GM19463 (cell line): ENCODE data around the gene SPOCK2.
"Not testable (repeated sequence)": the region's sequence is repeated elsewhere in the genome, so short reads cannot be mapped to it uniquely, and the experiment has no call there.

ENCODE experiments used
- ATAC-seq: cut with Tn5 transposase; IDR thresholded peaks from one replicate; pipeline ENCODE4 v1.9.1; 2021; ENCODE audit warnings: mild to moderate bottlenecking, moderate library complexity; ENCODE audit not compliant: unreplicated experiment

Gene SPOCK2

GRCh38 chr10:72108830-72109635 is 20.7 kb upstream of the SPOCK2 start:
- ATAC-seq = no peak

DNA sequence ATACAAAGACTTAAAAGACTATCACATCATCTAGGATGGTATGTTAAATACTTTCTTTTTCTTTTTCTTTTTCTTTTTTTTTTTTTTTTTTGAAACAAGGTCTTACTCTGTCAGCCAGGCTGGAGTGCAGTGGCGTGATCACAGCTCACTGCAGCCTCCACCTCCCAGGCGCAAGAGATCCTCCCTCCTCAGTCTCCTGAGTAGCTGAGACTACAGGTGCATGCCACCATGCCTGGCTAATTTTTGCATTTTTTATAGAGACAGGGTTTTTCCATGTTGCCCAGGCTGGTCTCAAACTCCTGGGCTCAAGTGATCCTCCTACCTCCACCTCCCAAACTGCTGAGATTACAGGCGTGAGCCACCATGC is 19.6 kb upstream of the SPOCK2 start:
- not testable (repeated sequence) for ATAC-seq

DNA sequence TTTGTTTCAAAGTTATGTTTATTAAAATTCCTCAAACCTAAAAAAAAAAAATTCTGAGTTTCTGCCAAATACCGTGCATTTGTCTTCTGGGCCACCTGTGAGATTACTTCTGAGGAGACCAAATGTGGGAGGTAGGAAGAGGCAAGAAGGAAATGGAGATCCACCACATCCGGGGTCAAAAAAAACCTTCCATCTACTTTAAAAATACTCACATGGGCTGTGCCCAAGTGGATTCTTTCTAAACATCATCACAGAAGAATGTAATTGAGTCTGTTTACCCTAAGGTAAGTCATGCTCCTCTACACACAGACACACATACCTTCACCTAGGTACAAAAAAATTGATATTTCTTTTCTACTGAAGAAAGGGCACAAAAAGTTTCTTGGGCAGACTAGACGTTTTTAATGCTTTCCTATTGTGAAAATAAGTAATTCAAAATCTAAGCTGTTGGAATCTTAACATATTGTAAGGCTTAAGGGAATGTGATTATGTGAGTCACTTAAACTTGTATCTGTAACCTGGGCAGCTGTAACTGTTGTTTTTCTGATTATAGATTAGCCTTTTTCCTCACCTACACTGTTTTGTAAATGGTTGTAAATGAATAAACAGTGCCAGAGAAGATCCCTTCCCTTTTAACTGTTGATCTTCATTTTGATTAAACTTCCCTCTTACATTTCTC is 19.1 kb upstream of the SPOCK2 start:
- no peak for ATAC-seq

DNA sequence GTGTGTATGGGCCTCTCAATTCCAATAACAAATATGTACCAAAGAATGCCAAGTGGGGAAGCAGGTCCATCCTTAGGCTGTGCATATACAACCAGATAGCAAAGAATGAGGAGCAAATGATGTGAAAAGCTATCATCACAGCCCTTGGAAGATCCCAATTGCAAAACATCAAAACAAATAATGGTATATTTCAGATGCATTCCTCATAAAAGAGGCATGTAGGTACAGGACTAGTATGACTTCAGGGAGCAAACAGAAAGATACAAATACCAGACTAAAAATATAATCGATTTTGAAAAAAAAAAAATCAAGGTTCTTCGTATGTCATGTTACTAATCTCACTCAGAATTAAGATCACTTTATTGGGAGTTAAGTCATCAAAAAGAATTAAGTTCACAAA is 18.5 kb upstream of the SPOCK2 start:
- ATAC-seq = no peak

GRCh38 chr10:72106154-72106849 is 18.0 kb upstream of the SPOCK2 start:
- ATAC-seq = no peak

GRCh38 chr10:72105710-72106109 is 17.4 kb upstream of the SPOCK2 start:
- no peak for ATAC-seq

DNA sequence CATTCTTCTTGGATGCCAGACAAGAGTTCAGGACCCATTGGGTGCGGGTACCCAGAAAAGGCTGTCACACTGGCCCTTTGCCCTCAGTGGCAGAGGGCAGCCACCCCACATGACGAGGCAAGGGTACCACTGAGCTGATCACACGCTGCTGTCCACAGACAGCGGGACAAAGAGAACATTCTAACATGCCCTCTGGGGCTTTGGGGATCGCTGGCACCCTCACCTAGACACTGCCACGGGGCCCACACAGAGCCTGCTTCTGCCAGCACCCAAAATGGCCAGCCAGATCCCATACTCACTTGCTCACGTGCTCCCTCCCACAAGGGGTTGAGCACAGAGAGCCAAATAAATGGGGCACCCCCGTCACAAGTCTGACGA is 16.7 kb upstream of the SPOCK2 start:
- no peak for ATAC-seq

GRCh38 chr10:72104472-72105097 is 16.2 kb upstream of the SPOCK2 start:
- no peak for ATAC-seq

GRCh38 chr10:72099600-72099921 is 11.2 kb upstream of the SPOCK2 start:
- no peak for ATAC-seq

GRCh38 chr10:72098836-72099599 is 10.7 kb upstream of the SPOCK2 start:
- no peak for ATAC-seq

- no peak for ATAC-seq
Observed at GRCh38 chr10:72098301-72098835, 10.0 kb upstream of the SPOCK2 start.

GRCh38 chr10:72097448-72098300 is 9.3 kb upstream of the SPOCK2 start:
- no peak for ATAC-seq

DNA sequence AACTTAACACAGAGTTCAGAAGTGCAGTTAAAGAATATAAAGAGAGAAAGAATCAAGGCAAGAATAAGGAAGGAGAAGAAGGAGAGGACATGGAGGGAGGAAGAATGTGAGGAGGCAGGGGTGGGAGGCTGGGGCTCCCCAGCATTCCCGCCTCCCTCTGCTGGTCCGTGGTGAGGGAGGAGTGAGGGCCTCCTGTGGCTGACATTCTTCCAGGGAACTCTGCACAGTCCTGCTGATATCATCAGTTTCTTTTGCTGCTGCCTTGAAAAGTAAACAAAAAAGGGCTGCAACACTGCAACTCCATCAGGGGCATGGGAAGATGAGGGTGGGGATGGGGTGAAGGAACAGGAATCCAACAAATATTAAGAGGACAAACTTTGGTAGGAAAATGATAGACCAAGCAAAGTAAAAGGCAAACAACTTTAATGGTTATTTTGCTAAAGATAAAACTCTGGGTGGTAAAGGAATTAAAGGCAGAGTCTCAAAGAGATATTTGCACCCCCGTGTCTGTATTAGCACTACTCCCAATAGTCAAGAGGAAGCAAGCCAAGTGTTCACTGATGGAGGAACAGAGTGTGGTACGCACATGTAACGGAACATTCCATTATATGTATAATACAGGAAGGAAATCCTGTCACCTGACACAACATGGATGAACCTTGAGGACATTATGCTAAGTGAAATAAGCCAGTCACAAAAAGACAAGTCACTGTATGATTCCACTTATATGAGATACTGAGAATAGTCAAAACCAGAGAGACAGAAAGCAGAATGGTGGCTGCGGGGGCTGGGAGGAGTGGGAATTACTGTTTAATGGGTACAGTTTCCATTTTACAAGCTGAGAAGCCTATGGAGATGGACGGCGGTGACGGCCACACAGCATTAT is 8.0 kb upstream of the SPOCK2 start:
- no peak for ATAC-seq

DNA sequence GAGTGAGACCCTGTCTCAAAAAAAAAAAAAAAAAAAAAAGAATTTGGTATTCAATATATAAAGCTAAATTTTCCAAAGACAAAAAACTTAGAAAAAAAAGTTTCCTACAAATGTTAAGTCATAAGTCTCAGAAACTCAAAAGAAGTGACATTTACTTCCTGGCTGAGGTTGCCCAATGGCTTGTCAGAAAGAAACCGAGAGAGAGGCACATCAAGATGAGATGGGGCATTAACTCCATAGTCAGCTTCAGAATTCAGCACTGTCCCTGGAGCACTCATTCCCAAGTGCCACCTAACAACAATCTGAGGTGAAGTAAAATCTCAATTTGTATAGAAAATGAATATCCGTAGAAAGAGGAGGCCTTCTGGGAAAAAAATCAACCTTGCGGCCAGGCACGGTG is 6.8 kb upstream of the SPOCK2 start:
- ATAC-seq = no peak

DNA sequence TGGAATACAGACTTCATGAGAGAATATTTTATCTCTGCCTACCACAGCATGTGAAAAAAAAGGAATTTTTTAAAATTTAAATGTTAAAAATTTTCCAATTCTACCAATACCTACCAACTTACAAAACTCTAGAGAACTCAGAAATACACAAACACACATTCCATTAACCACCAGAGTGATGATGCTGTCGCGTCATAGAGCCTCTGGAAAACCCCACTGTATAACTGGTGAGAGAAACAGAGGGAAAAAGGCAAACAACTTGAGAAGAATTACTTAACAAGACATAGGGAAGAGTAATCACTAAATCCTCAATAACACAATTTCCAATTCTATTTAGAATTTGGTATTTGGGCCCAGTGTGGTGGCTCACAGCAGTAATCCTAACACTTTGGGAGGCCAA is 6.2 kb upstream of the SPOCK2 start:
- no peak for ATAC-seq

DNA sequence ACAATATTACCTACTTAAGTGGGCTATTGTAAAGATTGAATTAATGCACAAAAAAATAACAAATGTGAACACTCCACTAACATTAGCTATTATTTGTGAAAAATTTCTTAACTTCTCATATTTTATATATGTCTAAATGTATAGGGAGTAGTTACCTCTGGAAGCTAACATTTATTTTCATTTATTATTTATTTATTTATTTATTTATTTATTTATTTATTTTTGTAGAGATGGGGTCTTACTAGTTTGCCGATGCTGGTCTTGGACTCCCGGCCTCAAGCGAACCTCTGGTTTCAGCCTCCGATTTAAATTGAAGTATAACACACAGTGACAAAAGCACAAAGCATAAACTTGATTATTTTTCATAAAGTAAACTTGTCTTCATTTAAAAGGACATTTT is 5.1 kb upstream of the SPOCK2 start:
- ATAC-seq = no peak

DNA sequence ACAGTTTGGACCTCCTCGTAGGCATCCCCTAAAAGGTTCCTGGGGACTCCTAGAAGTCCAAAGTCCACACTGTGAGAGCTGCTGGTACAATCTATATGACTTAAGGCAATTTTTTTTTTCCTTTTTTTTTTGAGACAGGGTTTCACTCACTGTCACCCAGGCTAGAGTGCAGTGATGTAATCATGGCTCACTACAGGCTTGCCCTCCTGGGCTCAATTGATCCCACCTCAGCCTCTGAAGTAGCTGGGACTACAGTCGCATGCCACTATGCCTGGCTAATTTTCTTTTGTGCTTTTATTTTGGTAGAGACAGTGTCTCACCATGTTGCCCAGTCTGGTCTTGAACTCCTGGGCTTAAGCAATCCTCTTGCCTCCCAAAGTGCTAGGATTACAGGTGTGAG is 4.6 kb upstream of the SPOCK2 start:
- ATAC-seq = no peak

GRCh38 chr10:72092171-72092924 is 4.0 kb upstream of the SPOCK2 start:
- ATAC-seq = no peak
